Heart left ventricle (tissue), 16 donors: Measurements from ENCODE around the gene WASF3. TPM values are rescaled to one million over a fixed set of nuclear protein-coding genes. Genes with fewer than 3 reads are reported as not detected.

ENCODE experiments used
- ATAC-seq, 4 donors: fragments of 200-7000 bp; cut with Tn5 transposase; one replicate each; pipeline ENCODE4 v1.9.1; 2020 to 2022; ENCODE audit warnings: moderate library complexity in 4 of 4, mild to moderate bottlenecking in 3 of 4, moderate number of reproducible peaks in 1 of 4
- DNase-seq, 5 donors: peaks; one replicate each; pipeline ENCODE4 v3.0.0-alpha.2; 2020
- H3K27ac ChIP-seq, 12 donors: fragments of 200-600 bp; sonication (generic) in 4 of 12; one replicate each; pipeline versions ENCODE4 v1.5.0 to v1.8.0; 2016 to 2022; ENCODE audit warnings: mild to moderate bottlenecking in 2 of 12
- H3K27me3 ChIP-seq, 9 donors: fragments of 200-600 bp; sonication (generic) in 2 of 9; one replicate each; pipeline versions ENCODE4 v1.5.1 to v1.8.0; 2016 to 2022; ENCODE audit warnings: mild to moderate bottlenecking in 3 of 9
- H3K36me3 ChIP-seq, 9 donors: fragments of 200-600 bp; sonication (generic) in 2 of 9; one replicate each; pipeline versions ENCODE4 v1.5.0 to v1.8.0; 2018 to 2022; ENCODE audit warnings: mild to moderate bottlenecking in 2 of 9
- H3K4me1 ChIP-seq, 12 donors: fragments of 200-600 bp; sonication (generic) in 4 of 12; one replicate each; pipeline versions ENCODE4 v1.5.0 to v1.8.0; 2016 to 2022; ENCODE audit warnings: mild to moderate bottlenecking in 3 of 12
- H3K4me3 ChIP-seq, 12 donors: fragments of 200-600 bp; sonication (generic) in 4 of 12; one replicate each; pipeline versions ENCODE4 v1.5.0 to v1.8.0; 2017 to 2022; ENCODE audit warnings: mild to moderate bottlenecking in 9 of 12, moderate library complexity in 4 of 12
- H3K9me3 ChIP-seq, 12 donors: fragments of 200-600 bp; sonication (generic) in 4 of 12; one replicate each; pipeline versions ENCODE4 v1.5.0 to v1.8.0; 2016 to 2022; ENCODE audit warnings: mild to moderate bottlenecking in 1 of 12
- POLR2A ChIP-seq, 2 donors: fragments of 450-650 bp; IDR thresholded peaks; one replicate each; pipeline ENCODE4 v1.6.1; 2017; ENCODE audit warnings: antibody characterized with exemption in 2 of 2, mild to moderate bottlenecking in 2 of 2, moderate library complexity in 2 of 2
- WGBS, 4 donors: extraction: QIAGEN DNeasy Blood & Tissue Kit in 2 of 4; methylation state at CpG; one replicate each; pipeline versions ENCODE4 v1.1.5 to v1.1.7; 2013 to 2018; 5-methylcytosine and 5-hydroxymethylcytosine counted together
- intact Hi-C, 10 donors: fragments of 100-400 bp; cut with DNase I; formaldehyde crosslinking; loops; one replicate each; pipeline versions ENCODE4 v1.11.1 to v1.14.2; 2022
- polyA plus RNA-seq, 2 donors: library from polyadenylated mRNA; stranded (reverse); fragments of 200-250 nt; gene quantifications; one replicate each; pipeline ENCODE4 v1.2.3, GENCODE V29; 2013
- total RNA-seq, 9 donors: library from RNA; depleted of rRNA in 2 of 9; stranded (reverse); fragments of >200 nt in 2 of 9; fragmentation: NEBNext Ultra II Directional in 3 of 9; extraction: Animal tissue kit (Norgen Biotek cat#: 25700) in 3 of 9; gene quantifications; one replicate each; pipeline versions ENCODE4 v1.1.0 to v1.2.4, GENCODE V29; 2016 to 2023
- TF ChIP-seq, protein P1 (sequence below), 12 donors: fragments of 200-600 bp; sonication (generic) in 4 of 12; IDR thresholded peaks; one replicate each; pipeline versions ENCODE4 v1.5.0 to v1.8.0; 2018 to 2022; ENCODE audit warnings: antibody characterized with exemption in 12 of 12, mild to moderate bottlenecking in 5 of 12
- donor health status: ischemic (EF 13 %, LVEDD 7.1; RV severe dilation, severe dysfunction).
- donor health status: healthy with polysubstance abuse.
- donor health status: DM: no; HTN: yes; CAD: no.
- donor health status: DM: no; HTN: no; CAD: no.
- donor health status: ischemic (EF 25% LVEDD 6.9; RV normal size, moderate dysfunction).
- donor health status: ischemic (EF 25% LVEDD 5.7; RV mildly dilated, moderate dysfunction).
- donor health status: healthy.
- donor health status: DM: yes; HTN: yes; CAD: no.
- donor health status: ischemic (EF 35%, LVEDD 5.7; RV mildly dilated, moderate dysfunction).
- donor health status: nonischemic (EF 11% LVEDD 7.7; RV severe dilation, severe dysfunction).
- donor health status: DM: yes; HTN: yes; CAD: no.
- donor health status: PGD.
- donor health status: ischemic (EF 29% LVEDD 5.4; RV normal size, mild dysfunction).
- donor health status: nonischemic (EF 23%, LVEDD 6.1; RV moderate dilation, normal function).

WASF3 gene
- total and polyA plus RNA-seq, 11 donors = 3.4 to 14.9 (median 10.0) TPM

DNA sequence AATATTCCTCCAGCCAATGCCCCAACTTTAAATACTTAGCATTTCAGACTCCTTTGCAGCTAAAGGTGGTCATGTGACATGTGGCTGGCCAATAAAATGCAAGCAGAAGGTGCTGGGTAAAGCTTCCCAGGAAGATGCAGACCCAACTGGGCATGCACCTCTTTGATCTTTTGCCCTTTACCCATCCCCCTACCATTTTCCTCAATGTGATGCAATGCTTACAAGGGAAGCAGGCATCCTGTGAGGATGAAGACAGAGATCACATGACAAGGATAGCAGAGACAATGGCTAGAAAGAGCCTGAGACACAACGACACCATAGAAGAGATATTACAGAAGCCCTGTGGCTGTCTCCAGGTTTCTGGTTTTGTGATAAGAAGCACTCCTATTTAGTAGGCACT, 2.1 kb upstream of the WASF3 start:
- H3K4me1 ChIP-seq = peaks cover 0 to 14% (median 3%) of the 10 kb centered on the region in 12 donors
- DNase-seq (no peak), ATAC-seq (no peak)
- H3K9me3 ChIP-seq = no peaks in the 10 kb centered on the region
- H3K4me3 ChIP-seq = no peak overlapping the region
- no peaks in the 10 kb centered on the region for H3K36me3 ChIP-seq
- peaks cover 0 to 25% (median 4%) of the 10 kb centered on the region in 9 donors for H3K27me3 ChIP-seq
- intact Hi-C loops = no loop called here
- WGBS, 4 donors = 31 to 45% (median 33%) methylated on average over 1 of the region's 1 CpG
- H3K27ac ChIP-seq = no peak overlapping the region
- TF ChIP-seq, protein P1, sequence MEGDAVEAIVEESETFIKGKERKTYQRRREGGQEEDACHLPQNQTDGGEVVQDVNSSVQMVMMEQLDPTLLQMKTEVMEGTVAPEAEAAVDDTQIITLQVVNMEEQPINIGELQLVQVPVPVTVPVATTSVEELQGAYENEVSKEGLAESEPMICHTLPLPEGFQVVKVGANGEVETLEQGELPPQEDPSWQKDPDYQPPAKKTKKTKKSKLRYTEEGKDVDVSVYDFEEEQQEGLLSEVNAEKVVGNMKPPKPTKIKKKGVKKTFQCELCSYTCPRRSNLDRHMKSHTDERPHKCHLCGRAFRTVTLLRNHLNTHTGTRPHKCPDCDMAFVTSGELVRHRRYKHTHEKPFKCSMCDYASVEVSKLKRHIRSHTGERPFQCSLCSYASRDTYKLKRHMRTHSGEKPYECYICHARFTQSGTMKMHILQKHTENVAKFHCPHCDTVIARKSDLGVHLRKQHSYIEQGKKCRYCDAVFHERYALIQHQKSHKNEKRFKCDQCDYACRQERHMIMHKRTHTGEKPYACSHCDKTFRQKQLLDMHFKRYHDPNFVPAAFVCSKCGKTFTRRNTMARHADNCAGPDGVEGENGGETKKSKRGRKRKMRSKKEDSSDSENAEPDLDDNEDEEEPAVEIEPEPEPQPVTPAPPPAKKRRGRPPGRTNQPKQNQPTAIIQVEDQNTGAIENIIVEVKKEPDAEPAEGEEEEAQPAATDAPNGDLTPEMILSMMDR (IDR thresholded peaks at IDR 0.05) = no peak
- no peak for TF ChIP-seq POLR2A (IDR thresholded peaks at IDR 0.05)

DNA sequence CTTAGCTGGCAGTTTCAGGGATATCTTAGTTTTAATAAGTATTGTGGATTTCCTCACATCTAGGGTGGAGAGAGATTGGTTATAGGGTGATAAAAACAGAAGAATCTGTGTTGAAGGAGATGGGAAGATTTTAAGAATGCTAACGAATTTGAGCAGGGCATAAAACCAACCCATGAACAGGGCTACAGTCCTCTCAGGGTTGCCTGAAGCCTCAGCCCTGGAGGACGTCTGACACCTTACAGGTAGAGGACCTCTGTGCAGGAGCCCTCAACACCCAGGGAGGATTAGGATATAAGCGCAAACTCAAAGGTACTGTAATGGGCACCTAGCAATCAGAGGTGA, 461 bp upstream of the WASF3 start:
- TF ChIP-seq, protein P1 (IDR thresholded peaks at IDR 0.05) = no peak
- TF ChIP-seq POLR2A (IDR thresholded peaks at IDR 0.05) = no peak
- intact Hi-C loops = no loop called here
- 0 to 3% (median 1%) methylated on average over 3 of the region's 3 CpGs for WGBS, 4 donors
- peak overlapping the region in 10 of 12 donors; percentile 2 to 96 (median 80) for H3K4me3 ChIP-seq
- no peaks in the 10 kb centered on the region for H3K9me3 ChIP-seq
- H3K27me3 ChIP-seq = peaks cover 0 to 25% (median 0%) of the 10 kb centered on the region in 9 donors
- ATAC-seq (peak in 2 of 4 donors; percentile 20 to 23), DNase-seq (no peak)
- H3K27ac ChIP-seq = no peak overlapping the region
- H3K36me3 ChIP-seq = no peaks in the 10 kb centered on the region
- H3K4me1 ChIP-seq = peaks cover 0 to 23% (median 5%) of the 10 kb centered on the region in 12 donors

DNA sequence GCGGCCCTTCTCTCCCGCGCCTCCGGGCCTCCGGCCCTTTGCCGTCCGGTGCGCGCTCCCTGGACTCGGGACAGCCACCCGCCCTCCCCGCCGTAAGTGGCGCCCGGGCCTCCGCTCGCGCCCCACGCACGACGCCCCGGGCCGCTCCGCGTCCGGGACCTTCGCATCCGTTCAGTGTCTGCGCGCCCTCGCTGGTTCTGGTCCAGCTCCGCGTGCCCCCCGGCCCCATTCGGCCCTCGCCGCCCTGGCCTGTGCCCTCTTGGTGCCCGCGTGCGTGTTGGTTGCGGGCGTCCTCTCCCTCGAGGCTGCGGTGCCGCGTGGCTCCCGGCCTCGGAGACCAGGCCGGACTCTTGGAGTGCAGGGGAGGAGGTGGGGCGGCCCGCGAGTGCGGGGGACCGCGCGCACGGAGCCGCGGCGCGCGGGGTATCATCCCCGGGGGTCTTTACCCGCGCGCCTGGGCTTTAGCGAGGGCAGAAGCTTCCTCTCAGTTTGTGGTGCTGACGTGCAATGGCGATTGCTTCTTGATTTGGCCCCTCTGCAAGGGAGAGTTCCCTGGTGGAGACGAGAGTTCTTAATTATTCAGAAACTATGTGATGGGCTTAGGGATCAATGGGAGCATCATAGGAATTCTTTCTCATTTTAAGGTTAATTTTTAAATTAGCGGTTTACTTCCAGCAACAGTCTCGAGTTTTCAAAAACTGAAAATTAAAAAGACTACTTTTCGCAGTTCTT, 757 bp downstream of the WASF3 start:
- H3K27ac ChIP-seq = peak overlapping the region in 6 of 12 donors; percentile 29 to 69 (median 48)
- peak in 3 of 5 donors; percentile 20 to 57 (median 31) for DNase-seq
- ATAC-seq = peak in 1 of 4 donors; percentile 2

DNA sequence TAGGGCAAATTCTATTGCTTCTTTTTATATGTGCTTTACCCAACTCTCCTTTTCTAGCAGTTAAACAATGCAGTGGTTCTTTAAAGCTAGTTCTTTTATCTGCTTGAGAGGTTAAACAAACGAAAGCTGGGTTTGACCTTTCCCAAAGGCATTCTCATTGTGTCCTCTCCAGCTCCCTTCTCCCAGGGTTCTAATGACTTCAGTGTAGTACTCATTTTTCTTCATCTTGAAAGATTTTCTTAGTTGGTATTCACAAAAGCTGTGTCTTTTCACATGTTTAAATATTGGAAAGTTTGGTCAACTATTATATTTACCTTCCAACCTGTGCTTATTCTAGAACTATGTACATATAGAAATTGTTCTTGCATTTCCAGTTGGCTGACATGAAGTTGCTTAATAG, 1.5 kb downstream of the WASF3 start:
- Histone ChIP-seq H3K27ac (no peak overlapping the region), H3K36me3 (no peaks in the 10 kb centered on the region), H3K27me3 (peaks cover 0 to 25% (median 0%) of the 10 kb centered on the region in 9 donors), H3K4me1 (peaks cover 0 to 25% (median 7%) of the 10 kb centered on the region in 12 donors), H3K4me3 (peak overlapping the region in 6 of 12 donors; percentile 76 to 96 (median 84)), H3K9me3 (no peaks in the 10 kb centered on the region)
- intact Hi-C loops = no loop called here
- 0 to 21% (median 8%) methylated on average over 1 of the region's 1 CpG for WGBS, 4 donors
- ATAC-seq (no peak), DNase-seq (no peak)
- TF ChIP-seq, protein P1 (IDR thresholded peaks at IDR 0.05) = no peak
- no peak for TF ChIP-seq POLR2A (IDR thresholded peaks at IDR 0.05)

More for the DNA sequence above, 757 bp downstream of the WASF3 start:
- Histone ChIP-seq H3K36me3 (no peaks in the 10 kb centered on the region), H3K9me3 (no peaks in the 10 kb centered on the region), H3K4me1 (peaks cover 0 to 25% (median 7%) of the 10 kb centered on the region in 12 donors), H3K27me3 (peaks cover 0 to 25% (median 0%) of the 10 kb centered on the region in 9 donors), H3K4me3 (peak overlapping the region; percentile 48 to 96 (median 80))
- intact Hi-C loops = no loop called here
- WGBS, 4 donors = 2 to 6% (median 4%) methylated on average over 33 to 73 of the region's 73 CpGs
- TF ChIP-seq, protein P1 (IDR thresholded peaks at IDR 0.05) = no peak
- TF ChIP-seq POLR2A (IDR thresholded peaks at IDR 0.05) = no peak
